WTC11 (cell line): ENCODE measurements around the gene DDX10. TPM values are rescaled to one million over a fixed set of nuclear protein-coding genes. Genes with fewer than 3 reads are reported as not detected.

Experiments used
- ATAC-seq: fragments of 200-7000 bp; cut with Tn5 transposase; 2 replicates; pipeline ENCODE4 v1.10.0; 2021; ENCODE audit warnings: mild to moderate bottlenecking, moderate library complexity
- CTCF ChIA-PET: fragments of 300-600 bp; sonication (Branson Sonifier 250); formaldehyde crosslinking; loops from one replicate; lab custom pipeline; 2021; ENCODE audit warnings: antibody characterized with exemption; lab: Charles Lee
- POLR2A ChIA-PET: fragments of 350-600 bp; sonication (Branson Sonifier 250); formaldehyde crosslinking; loops from one replicate; lab custom pipeline; 2021; ENCODE audit warnings: antibody characterized with exemption; lab: Charles Lee
- DNase-seq: peaks from one replicate; pipeline ENCODE4 v3.0.0; 2021; ENCODE audit warnings: low spot score
- H3K27ac Mint-ChIP-seq: 2 replicates; pipeline ENCODE4 v1.8.0; 2021; ENCODE audit warnings: mixed read lengths
- H3K27me3 Mint-ChIP-seq: 2 replicates; pipeline ENCODE4 v1.8.0; 2021; ENCODE audit warnings: low read depth, mild to moderate bottlenecking, moderate library complexity, mixed read lengths
- H3K36me3 Mint-ChIP-seq: 2 replicates; pipeline ENCODE4 v1.8.0; 2021; ENCODE audit warnings: mixed read lengths
- H3K4me1 Mint-ChIP-seq: 2 replicates; pipeline ENCODE4 v1.8.0; 2022; ENCODE audit warnings: mixed read lengths
- H3K4me3 Mint-ChIP-seq: 2 replicates; pipeline ENCODE4 v1.8.0; 2021; ENCODE audit warnings: mild to moderate bottlenecking, moderate library complexity, mixed read lengths
- H3K9me3 Mint-ChIP-seq: 2 replicates; pipeline ENCODE4 v1.8.0; 2021; ENCODE audit warnings: mixed read lengths
- AFF4 ChIP-seq: sonication (generic); formaldehyde crosslinking; IDR thresholded peaks from 2 replicates; pipeline ENCODE4 v1.8.1; 2023; ENCODE audit warnings: mild to moderate bottlenecking, missing genetic modification reagents, borderline replicate concordance
- AR ChIP-seq: fragments of 250-450 bp; sonication (Bioruptor Pico); IDR thresholded peaks from 2 replicates; pipeline ENCODE4 v1.9.0; 2021; ENCODE audit warnings: mild to moderate bottlenecking
- FOXJ3 ChIP-seq: sonication (generic); formaldehyde crosslinking; IDR thresholded peaks from 2 replicates; pipeline ENCODE4 v1.9.0; 2021; ENCODE audit warnings: missing genetic modification reagents, mild to moderate bottlenecking, borderline replicate concordance
- FOXP1 ChIP-seq: sonication (generic); formaldehyde crosslinking; IDR thresholded peaks from 2 replicates; pipeline ENCODE4 v1.8.0; 2022; ENCODE audit warnings: missing genetic modification reagents, mild to moderate bottlenecking, moderate library complexity, borderline replicate concordance
- GABPB1 ChIP-seq: sonication (generic); formaldehyde crosslinking; IDR thresholded peaks from 2 replicates; pipeline ENCODE4 v1.8.1; 2023; ENCODE audit warnings: mild to moderate bottlenecking, missing genetic modification reagents
- GRHL2 ChIP-seq: fragments of 250-450 bp; sonication (Bioruptor Pico); IDR thresholded peaks from 2 replicates; pipeline ENCODE4 v1.8.0; 2022; ENCODE audit warnings: mild to moderate bottlenecking, moderate library complexity; ENCODE audit not compliant: insufficient replicate concordance, severe bottlenecking
- IRF1 ChIP-seq: sonication (generic); formaldehyde crosslinking; IDR thresholded peaks from 2 replicates; pipeline ENCODE4 v1.8.0; 2023; ENCODE audit warnings: missing genetic modification reagents
- NFATC4 ChIP-seq: fragments of 250-450 bp; sonication (Bioruptor Pico); IDR thresholded peaks from 2 replicates; pipeline ENCODE4 v1.9.0; 2021; ENCODE audit warnings: mild to moderate bottlenecking
- NR1H2 ChIP-seq: sonication (generic); formaldehyde crosslinking; IDR thresholded peaks from 2 replicates; pipeline ENCODE4 v1.9.0; 2021; ENCODE audit warnings: mild to moderate bottlenecking, moderate library complexity, missing genetic modification reagents
- OVOL2 ChIP-seq: fragments of 250-450 bp; sonication (Bioruptor Pico); IDR thresholded peaks from 2 replicates; pipeline ENCODE4 v1.9.0; 2021; ENCODE audit warnings: mild to moderate bottlenecking, borderline replicate concordance
- PRDM15 ChIP-seq: sonication (generic); formaldehyde crosslinking; IDR thresholded peaks from 2 replicates; pipeline ENCODE4 v1.8.0; 2022; ENCODE audit warnings: missing genetic modification reagents
- RELA ChIP-seq: sonication (generic); formaldehyde crosslinking; IDR thresholded peaks from 2 replicates; pipeline ENCODE4 v1.8.1; 2022; ENCODE audit warnings: missing genetic modification reagents, mild to moderate bottlenecking, borderline replicate concordance
- RORB ChIP-seq: fragments of 250-450 bp; sonication (Bioruptor Pico); IDR thresholded peaks from 2 replicates; pipeline ENCODE4 v1.9.0; 2021; ENCODE audit warnings: mild to moderate bottlenecking
- SMAD4 ChIP-seq: sonication (generic); formaldehyde crosslinking; IDR thresholded peaks from 2 replicates; pipeline ENCODE4 v1.8.0; 2022; ENCODE audit warnings: mild to moderate bottlenecking, missing genetic modification reagents
- SOX15 ChIP-seq: fragments of 250-450 bp; sonication (Bioruptor Pico); IDR thresholded peaks from 2 replicates; pipeline ENCODE4 v1.9.0; 2021; ENCODE audit warnings: mild to moderate bottlenecking
- USF2 ChIP-seq: sonication (generic); formaldehyde crosslinking; IDR thresholded peaks from 2 replicates; pipeline ENCODE4 v1.8.1; 2023; ENCODE audit warnings: mild to moderate bottlenecking, missing genetic modification reagents, moderate library complexity
- ZMAT4 ChIP-seq: fragments of 250-450 bp; sonication (Bioruptor Pico); IDR thresholded peaks from 2 replicates; pipeline ENCODE4 v1.9.0; 2021; ENCODE audit warnings: mild to moderate bottlenecking
- ZNF396 ChIP-seq: fragments of 250-450 bp; sonication (Bioruptor Pico); IDR thresholded peaks from 2 replicates; pipeline ENCODE4 v1.8.0; 2021; ENCODE audit warnings: mild to moderate bottlenecking, moderate library complexity, borderline replicate concordance
- ZNF416 ChIP-seq: fragments of 250-450 bp; sonication (Bioruptor Pico); IDR thresholded peaks from 2 replicates; pipeline ENCODE4 v1.9.0; 2021; ENCODE audit warnings: mild to moderate bottlenecking, inconsistent platforms
- total RNA-seq: library from RNA; stranded (reverse); gene quantifications from 3 replicates; pipeline ENCODE4 v1.2.3, GENCODE V29; 2021

Gene DDX10
- total RNA-seq, 1 experiment from 2014 or later = 56.8 TPM

- TF ChIP-seq RELA (CRISPR knock-in tag) = no peak
- TF ChIP-seq GRHL2 (CRISPR knock-in tag) = no peak
- TF ChIP-seq FOXP1 (CRISPR knock-in tag) = no peak
- TF ChIP-seq AFF4 (CRISPR knock-in tag) = no peak
- no peak for TF ChIP-seq ZNF416 (CRISPR knock-in tag)
- TF ChIP-seq ZNF396 (CRISPR knock-in tag) = no peak
Observed at GRCh38 chr11:108705061-108705460, 40.2 kb downstream of the DDX10 start (continued).

- CTCF ChIA-PET = no interaction called here
- Mint-ChIP-seq H3K27me3 (no peaks in the 10 kb centered on the region), H3K4me3 (no peak overlapping the region), H3K36me3 (peaks cover 52% of the 10 kb centered on the region), H3K4me1 (peaks cover 37% of the 10 kb centered on the region), H3K9me3 (peaks cover 15% of the 10 kb centered on the region), H3K27ac (no peak overlapping the region)
- POLR2A ChIA-PET = no interaction called here
- ATAC-seq = no peak
- TF ChIP-seq GABPB1 (CRISPR knock-in tag) = no peak
- no peak for DNase-seq
Observed at GRCh38 chr11:108708173-108708572, 43.3 kb downstream of the DDX10 start.

GRCh38 chr11:108709741-108710140 is 44.9 kb downstream of the DDX10 start:
- CTCF ChIA-PET = interaction anchor here (0.6 kb wide), 1 partner anchor 1764 kb away, joined by 4 read pairs; no protein-coding TSS in a partner anchor
- DNase-seq (no peak), ATAC-seq (no peak)
- Mint-ChIP-seq H3K4me1 (peaks cover 31% of the 10 kb centered on the region), H3K4me3 (no peak overlapping the region), H3K36me3 (peaks cover 53% of the 10 kb centered on the region), H3K27me3 (no peaks in the 10 kb centered on the region), H3K9me3 (peaks cover 15% of the 10 kb centered on the region), H3K27ac (no peak overlapping the region)
- POLR2A ChIA-PET = no interaction called here
- TF ChIP-seq PRDM15 (CRISPR knock-in tag) (no peak), NR1H2 (CRISPR knock-in tag) (no peak), USF2 (no peak), RORB (CRISPR knock-in tag) (no peak), OVOL2 (no peak), FOXJ3 (CRISPR knock-in tag) (no peak), NFATC4 (no peak), IRF1 (CRISPR knock-in tag) (no peak), ZMAT4 (CRISPR knock-in tag) (no peak), AR (CRISPR knock-in tag) (no peak), SMAD4 (CRISPR knock-in tag) (no peak), GABPB1 (CRISPR knock-in tag) (no peak), SOX15 (CRISPR knock-in tag) (no peak)
